GM18526 (cell line): ENCODE results near the gene NDUFA9.

Experiments used
- POLR2A ChIP-seq: IDR thresholded peaks from 3 replicates; pipeline ENCODE4 v1.6.1; 2011; ENCODE audit not compliant: insufficient read length; ENCODE audit errors: extremely low read depth

Gene NDUFA9

DNA sequence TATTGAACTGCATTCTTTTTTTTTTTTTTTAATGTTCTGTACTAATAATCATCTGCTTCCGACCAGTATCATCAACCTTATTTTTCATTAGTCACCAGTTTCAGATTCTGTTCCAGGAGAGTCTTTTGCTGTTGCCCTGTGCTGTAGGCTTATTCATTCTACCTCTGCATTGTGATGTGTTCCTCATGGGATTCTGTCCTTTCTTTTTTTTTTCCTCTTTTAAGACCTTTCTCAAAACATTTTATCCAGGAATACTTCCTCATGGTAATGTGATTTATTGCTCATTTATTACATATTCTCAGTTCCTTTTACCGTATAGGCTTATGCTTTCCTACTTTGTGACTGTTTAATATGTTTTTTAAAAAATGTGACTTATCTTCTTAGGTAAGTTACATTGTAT lies 4.8 kb downstream of the NDUFA9 start:
- no peak for TF ChIP-seq POLR2A

DNA sequence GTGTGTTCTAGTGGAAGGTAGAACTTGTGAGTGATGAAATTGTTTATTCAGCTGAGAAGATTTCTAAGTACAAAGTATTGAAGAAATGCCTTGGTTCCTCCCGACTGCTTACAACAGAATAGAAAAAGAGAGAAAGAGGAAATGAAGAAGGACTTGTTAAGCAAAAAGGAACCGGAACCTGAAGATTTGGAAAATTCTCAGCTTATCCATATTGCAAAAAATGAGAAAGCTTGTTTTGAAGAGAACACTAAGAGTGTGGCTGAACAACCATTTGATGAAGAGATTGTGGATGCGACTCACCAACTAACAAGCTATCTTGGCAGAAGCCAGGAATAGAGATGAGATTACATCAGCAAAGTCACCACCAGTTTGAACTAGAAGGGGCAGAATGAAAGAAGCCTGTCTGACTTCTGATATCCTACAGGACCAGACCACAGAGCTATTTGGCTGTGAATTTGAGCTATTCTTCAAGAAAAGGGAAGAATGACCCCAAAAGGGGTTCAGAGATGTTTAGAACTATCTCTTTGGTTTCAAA lies 15.1 kb downstream of the NDUFA9 start:
- TF ChIP-seq POLR2A: no peak

DNA sequence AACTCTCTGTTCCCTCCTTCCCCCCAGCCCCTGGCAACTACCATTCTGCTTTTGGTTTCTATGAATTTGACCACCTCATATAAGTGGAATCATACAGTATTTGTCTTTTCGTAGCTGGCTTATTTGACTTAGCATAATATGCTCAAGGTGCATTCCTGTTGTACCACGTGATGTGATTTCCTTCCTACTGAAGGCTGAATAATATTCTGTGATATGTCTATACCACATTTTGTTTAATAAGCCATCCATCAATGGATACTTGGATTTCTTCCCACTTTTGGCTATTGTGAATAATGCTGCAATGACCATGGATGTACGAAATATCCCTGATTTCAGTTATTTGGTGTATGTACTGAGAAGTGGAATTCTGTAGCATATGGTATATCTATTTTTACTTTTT lies 16.3 kb downstream of the NDUFA9 start:
- no peak for TF ChIP-seq POLR2A

DNA sequence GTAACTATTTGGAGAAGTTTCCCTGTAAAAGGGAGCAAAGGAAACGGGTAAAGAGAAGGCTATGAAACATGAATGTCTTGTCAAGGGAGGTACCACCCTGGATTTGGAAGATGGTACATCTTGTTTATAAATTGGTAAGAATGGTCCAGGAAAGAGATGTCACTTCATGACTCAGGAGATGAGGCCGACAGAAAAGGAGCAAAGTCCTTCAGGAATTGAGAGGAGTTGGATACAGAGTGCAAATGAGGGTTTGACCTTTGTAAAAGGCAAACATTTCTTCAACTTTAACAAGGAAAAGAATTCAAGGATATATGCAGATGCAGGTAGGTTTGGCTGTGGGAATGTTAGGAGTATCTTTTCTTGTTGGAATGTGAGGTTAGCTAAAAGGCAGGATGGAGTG lies 30.8 kb downstream of the NDUFA9 start:
- no peak for TF ChIP-seq POLR2A

DNA sequence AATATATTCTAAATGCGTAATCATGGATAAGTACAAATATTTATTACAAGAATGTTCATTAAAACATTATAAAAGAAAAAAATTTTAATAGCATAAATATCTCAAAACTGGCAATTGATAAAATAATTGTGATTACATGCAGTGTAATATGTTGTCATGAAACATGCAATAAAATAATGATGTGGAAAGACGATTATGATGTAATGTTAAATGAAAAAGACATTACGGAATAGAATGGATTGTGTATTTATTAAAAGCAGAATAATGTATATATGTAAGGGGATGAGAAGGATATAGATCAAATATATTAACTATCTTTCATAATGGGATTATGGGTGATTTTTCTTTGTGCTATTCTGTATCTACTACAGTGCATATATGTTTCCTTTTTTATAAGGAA lies 32.8 kb downstream of the NDUFA9 start:
- TF ChIP-seq POLR2A: no peak

DNA sequence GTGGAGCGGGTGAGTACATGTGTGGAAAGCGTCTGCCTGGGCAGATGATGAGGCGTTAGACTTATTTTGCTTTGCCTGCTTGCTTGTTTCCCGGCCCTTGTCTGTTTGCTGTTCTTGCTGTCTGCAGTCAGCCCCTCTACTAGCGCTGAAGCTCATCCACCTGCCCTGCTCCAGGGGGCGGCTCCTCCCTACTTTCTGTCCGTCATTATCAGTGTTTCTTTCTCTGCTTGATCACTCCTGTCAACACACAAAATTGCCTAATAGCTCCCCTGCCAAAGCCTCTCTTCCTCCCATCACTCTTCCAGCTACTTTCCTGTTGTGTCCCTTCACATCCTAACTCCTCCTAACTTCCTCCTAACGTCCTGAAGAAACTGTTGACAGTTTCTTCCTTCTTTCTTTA lies 36.4 kb downstream of the NDUFA9 start:
- TF ChIP-seq POLR2A: no peak

DNA sequence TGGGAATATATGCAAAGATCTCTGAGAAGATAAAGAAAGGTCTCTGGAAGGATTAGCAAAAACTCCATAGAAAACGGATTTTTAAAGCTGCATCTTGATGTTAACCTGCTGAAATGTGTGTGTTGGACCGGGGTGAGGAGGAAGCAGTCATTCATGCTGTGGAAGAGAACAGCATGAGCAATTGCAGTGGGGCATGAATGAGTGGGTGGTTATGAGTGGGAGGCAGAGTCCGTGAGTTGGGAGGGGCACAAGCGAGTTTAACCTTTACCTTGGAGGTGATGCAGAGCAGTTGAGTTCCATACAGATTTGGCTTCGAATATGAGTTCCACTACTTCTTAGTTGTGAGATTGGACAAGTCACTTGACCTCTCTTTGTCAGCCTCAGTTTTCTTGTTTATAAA lies 41.8 kb downstream of the NDUFA9 start:
- TF ChIP-seq POLR2A: no peak
